OCI-LY7 (cell line): Measurements from ENCODE around the gene CIAPIN1. TPM values are rescaled to one million over a fixed set of nuclear protein-coding genes. Genes with fewer than 3 reads are reported as not detected.

Source experiments
- BruUV-seq: library from RNA; stranded (reverse); fragments of 400-500 nt; replicated peaks from 2 replicates; lab custom pipeline; 2021; lab: Mats Ljungman, UMichigan
- CTCF ChIA-PET: fragments of 300-600 bp; sonication (Branson Sonifier 250); formaldehyde crosslinking; loops from one replicate; lab custom pipeline; 2022; ENCODE audit warnings: antibody characterized with exemption; ENCODE audit not compliant: unreplicated experiment; lab: Charles Lee
- POLR2A ChIA-PET: fragments of 300-600 bp; sonication (Branson Sonifier 250); formaldehyde crosslinking; loops from one replicate; lab custom pipeline; 2022; ENCODE audit warnings: antibody characterized with exemption; lab: Charles Lee
- DNase-seq: peaks from one replicate; pipeline ENCODE4 v3.0.0-alpha.2; 2015; ENCODE audit warnings: low spot score
- H2AFZ ChIP-seq: fragments of 200-600 bp; sonication (generic), shearing (Covaris generic); 2 replicates; pipeline ENCODE4 v1.6.1; 2014; ENCODE audit warnings: mild to moderate bottlenecking, antibody characterized with exemption, low read length, moderate library complexity
- H3K27ac ChIP-seq: fragments of 200-600 bp; sonication (generic); 2 replicates; pipeline ENCODE4 v1.5.1; 2014; ENCODE audit warnings: mixed run types, low read depth, mild to moderate bottlenecking, moderate library complexity, low read length, inconsistent platforms; ENCODE audit not compliant: poor library complexity, severe bottlenecking
- H3K36me3 ChIP-seq: fragments of 200-600 bp; sonication (generic); 2 replicates; pipeline ENCODE4 v1.6.1; 2014; ENCODE audit warnings: mild to moderate bottlenecking, antibody characterized with exemption, low read length, moderate library complexity, mixed read lengths; ENCODE audit not compliant: insufficient read depth
- H3K4me1 ChIP-seq: fragments of 200-600 bp; sonication (generic); 2 replicates; pipeline ENCODE4 v1.5.1; 2014; ENCODE audit warnings: mild to moderate bottlenecking, low read length; ENCODE audit not compliant: insufficient read depth, poor library complexity, severe bottlenecking
- H3K4me2 ChIP-seq: fragments of 200-600 bp; sonication (generic); 2 replicates; pipeline ENCODE4 v1.6.1; 2014; ENCODE audit warnings: mild to moderate bottlenecking, low read length
- H3K4me3 ChIP-seq: fragments of 200-600 bp; sonication (generic); 2 replicates; pipeline ENCODE4 v1.5.1; 2014; ENCODE audit warnings: mild to moderate bottlenecking, low read depth, low read length; ENCODE audit not compliant: poor library complexity, severe bottlenecking
- H3K79me2 ChIP-seq: fragments of 200-600 bp; sonication (generic); 2 replicates; pipeline ENCODE4 v1.6.1; 2016; ENCODE audit warnings: low read depth, mild to moderate bottlenecking, low read length, moderate library complexity, mixed read lengths; ENCODE audit not compliant: insufficient read depth
- H3K9me2 ChIP-seq: fragments of 200-600 bp; sonication (generic); 2 replicates; pipeline ENCODE4 v1.6.1; 2016; ENCODE audit warnings: mild to moderate bottlenecking, low read length, mixed read lengths; ENCODE audit not compliant: insufficient read depth
- H3K9me3 ChIP-seq: fragments of 200-600 bp; sonication (generic); 2 replicates; pipeline ENCODE4 v1.6.1; 2014; ENCODE audit warnings: mild to moderate bottlenecking, mixed run types, low read length, mixed read lengths
- H4K20me1 ChIP-seq: fragments of 200-600 bp; sonication (generic); 2 replicates; pipeline ENCODE4 v1.6.1; 2014; ENCODE audit warnings: mild to moderate bottlenecking, antibody characterized with exemption, low read length, moderate library complexity, mixed read lengths; ENCODE audit not compliant: insufficient read depth
- EZH2phosphoT487 ChIP-seq: fragments of 200-600 bp; sonication (generic); IDR thresholded peaks from 2 replicates; pipeline ENCODE4 v1.6.1; 2018; ENCODE audit warnings: low read depth, borderline replicate concordance, mild to moderate bottlenecking, mixed run types, antibody characterized with exemption, low read length, moderate library complexity, mixed read lengths
- intact Hi-C: fragments of 100-400 bp; cut with micrococcal nuclease; formaldehyde crosslinking; loops from one replicate; pipeline ENCODE4 v1.10.0; 2022; ENCODE audit not compliant: unreplicated experiment
- total RNA-seq, 2 experiments: library from RNA; depleted of rRNA in 1 of 2; stranded (reverse); fragments of >200 nt in 1 of 2; shearing (Covaris generic) in 1 of 2; gene quantifications; 2 replicates each; pipeline ENCODE4 v1.2.3, GENCODE V29; 2014 to 2022
- TF ChIP-seq, protein P1 (sequence below): fragments of 200-600 bp; sonication (generic); conservative IDR thresholded peaks from 2 replicates; pipeline ENCODE4 v1.5.1; 2014; ENCODE audit warnings: mild to moderate bottlenecking, antibody characterized with exemption, low read length, moderate library complexity, mixed read lengths

CIAPIN1 gene
- total RNA-seq, 2 experiments from 2014 or later, result 47.7 to 58.9 TPM

DNA sequence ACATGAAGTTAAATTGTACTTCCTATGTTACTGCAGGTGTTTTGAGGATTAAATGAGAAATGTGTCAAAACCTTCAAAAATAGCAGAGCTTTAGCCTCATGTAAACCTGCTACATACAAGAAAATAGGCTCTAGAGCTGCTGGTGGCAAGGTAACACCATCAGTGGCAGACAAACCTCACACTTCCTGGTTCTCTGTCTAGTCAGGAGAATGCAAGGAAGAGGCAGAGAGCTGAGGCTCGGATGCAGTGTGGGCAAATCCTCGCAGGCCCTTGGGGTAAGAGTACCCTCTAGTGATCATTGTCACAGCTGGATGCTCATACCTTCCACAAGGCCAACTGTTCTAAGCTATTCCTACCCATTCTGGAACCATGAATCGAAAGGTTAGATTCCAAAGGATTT, 14.2 kb downstream of the CIAPIN1 start:
- ChIA-PET CTCF (interaction anchor here (1.3 kb wide), 1 partner anchor 8 kb away, joined by 4 read pairs; no protein-coding TSS in a partner anchor), POLR2A (interaction anchor here (0.6 kb wide), 1 partner anchor 8 kb away, joined by 3 read pairs; no protein-coding TSS in a partner anchor)
- no peak for TF ChIP-seq EZH2phosphoT487
- TF ChIP-seq, protein P1, sequence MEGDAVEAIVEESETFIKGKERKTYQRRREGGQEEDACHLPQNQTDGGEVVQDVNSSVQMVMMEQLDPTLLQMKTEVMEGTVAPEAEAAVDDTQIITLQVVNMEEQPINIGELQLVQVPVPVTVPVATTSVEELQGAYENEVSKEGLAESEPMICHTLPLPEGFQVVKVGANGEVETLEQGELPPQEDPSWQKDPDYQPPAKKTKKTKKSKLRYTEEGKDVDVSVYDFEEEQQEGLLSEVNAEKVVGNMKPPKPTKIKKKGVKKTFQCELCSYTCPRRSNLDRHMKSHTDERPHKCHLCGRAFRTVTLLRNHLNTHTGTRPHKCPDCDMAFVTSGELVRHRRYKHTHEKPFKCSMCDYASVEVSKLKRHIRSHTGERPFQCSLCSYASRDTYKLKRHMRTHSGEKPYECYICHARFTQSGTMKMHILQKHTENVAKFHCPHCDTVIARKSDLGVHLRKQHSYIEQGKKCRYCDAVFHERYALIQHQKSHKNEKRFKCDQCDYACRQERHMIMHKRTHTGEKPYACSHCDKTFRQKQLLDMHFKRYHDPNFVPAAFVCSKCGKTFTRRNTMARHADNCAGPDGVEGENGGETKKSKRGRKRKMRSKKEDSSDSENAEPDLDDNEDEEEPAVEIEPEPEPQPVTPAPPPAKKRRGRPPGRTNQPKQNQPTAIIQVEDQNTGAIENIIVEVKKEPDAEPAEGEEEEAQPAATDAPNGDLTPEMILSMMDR, result no peak
- intact Hi-C loops, result no loop called here
- Histone ChIP-seq H3K79me2 (no peaks in the 10 kb centered on the region), H3K4me3 (no peak overlapping the region), H3K27ac (no peak overlapping the region), H3K9me3 (no peaks in the 10 kb centered on the region), H3K36me3 (peaks cover 94% of the 10 kb centered on the region), H4K20me1 (no peaks in the 10 kb centered on the region), H3K4me2 (no peak overlapping the region), H3K9me2 (no peaks in the 10 kb centered on the region), H3K4me1 (no peaks in the 10 kb centered on the region), H2AFZ (no peak overlapping the region)
- BruUV-seq, result no TSS peak
- no peak for DNase-seq

DNA sequence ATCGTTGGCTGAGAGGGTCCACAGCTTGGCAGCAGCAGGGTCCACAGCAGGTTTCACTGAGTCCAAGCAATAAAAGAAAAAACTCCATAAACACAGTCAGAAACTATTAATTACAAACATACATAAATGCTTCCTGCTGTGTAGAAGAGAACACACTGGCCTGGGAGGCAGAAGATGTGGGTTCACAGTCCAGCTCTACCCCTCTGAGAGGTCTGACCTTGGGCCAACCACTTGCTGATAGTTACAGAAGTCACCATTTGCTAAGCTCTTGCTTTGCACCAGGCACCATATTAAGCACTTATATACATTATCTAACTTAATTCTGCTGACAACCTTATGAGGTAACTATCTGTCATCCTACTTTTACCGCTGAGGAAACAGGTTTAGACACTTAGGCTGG, 14.7 kb downstream of the CIAPIN1 start:
- POLR2A ChIA-PET, result no interaction called here
- Histone ChIP-seq H3K4me3 (no peak overlapping the region), H3K27ac (no peak overlapping the region), H3K4me2 (no peak overlapping the region), H4K20me1 (no peaks in the 10 kb centered on the region), H3K79me2 (no peaks in the 10 kb centered on the region), H2AFZ (no peak overlapping the region), H3K9me3 (no peaks in the 10 kb centered on the region), H3K36me3 (peaks cover 94% of the 10 kb centered on the region), H3K4me1 (no peaks in the 10 kb centered on the region), H3K9me2 (no peaks in the 10 kb centered on the region)
- TF ChIP-seq, protein P1, result no peak
- no peak for TF ChIP-seq EZH2phosphoT487
- DNase-seq, result no peak
- CTCF ChIA-PET, result interaction anchor here (1.3 kb wide), 1 partner anchor 8 kb away, joined by 4 read pairs; no protein-coding TSS in a partner anchor
- intact Hi-C loops, result no loop called here
- no TSS peak for BruUV-seq

DNA sequence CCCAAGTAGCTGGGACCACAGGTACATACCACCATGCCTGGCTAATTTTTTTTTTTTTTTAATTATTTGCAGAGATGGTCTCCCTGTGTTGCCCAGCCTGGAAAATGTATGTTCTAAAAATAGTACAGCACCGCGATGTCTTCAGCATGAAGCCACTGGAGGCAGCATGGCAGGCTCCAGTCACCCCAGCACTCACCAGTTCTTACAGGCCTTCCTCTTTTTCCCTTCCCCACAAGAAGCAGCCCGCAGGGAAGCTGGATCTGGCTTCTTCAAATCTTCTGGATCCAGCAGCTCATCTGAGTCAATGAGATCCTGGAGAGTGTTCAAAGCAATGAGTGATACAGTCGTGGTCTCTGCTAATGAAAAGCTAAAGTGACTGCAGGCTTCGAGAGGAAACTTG, 16.2 kb downstream of the CIAPIN1 start:
- Histone ChIP-seq H3K79me2 (no peaks in the 10 kb centered on the region), H3K9me2 (no peaks in the 10 kb centered on the region), H3K27ac (no peak overlapping the region), H4K20me1 (no peaks in the 10 kb centered on the region), H3K4me1 (no peaks in the 10 kb centered on the region), H3K9me3 (no peaks in the 10 kb centered on the region), H3K4me3 (no peak overlapping the region), H2AFZ (no peak overlapping the region), H3K4me2 (no peak overlapping the region), H3K36me3 (peaks cover 87% of the 10 kb centered on the region)
- DNase-seq, result no peak
- intact Hi-C loops, result no loop called here
- BruUV-seq, result no TSS peak
- CTCF ChIA-PET, result no interaction called here
- TF ChIP-seq, protein P1, result no peak
- TF ChIP-seq EZH2phosphoT487, result no peak
- POLR2A ChIA-PET, result interaction anchor here (0.6 kb wide), 1 partner anchor 141 kb away, joined by 3 read pairs; no protein-coding TSS in a partner anchor
